GM12875 (cell line): ENCODE data around the gene CASTOR1.

Experiments
- H3K4me3 ChIP-seq: one replicate; pipeline ENCODE4 v1.5.1; 2011; ENCODE audit warnings: low read depth, low read length, control low read depth
- CTCF ChIP-seq: IDR thresholded peaks from 2 replicates; pipeline ENCODE4 v1.5.1; 2011; ENCODE audit warnings: low read depth, mild to moderate bottlenecking, control low read depth, inconsistent platforms, low read length, moderate library complexity, borderline replicate concordance; ENCODE audit not compliant: insufficient read depth

Gene CASTOR1

GRCh38 chr22:30297991-30298701, 8.8 kb upstream of the CASTOR1 start:
- H3K4me3 ChIP-seq = no peak overlapping the region
- TF ChIP-seq CTCF = no peak

DNA sequence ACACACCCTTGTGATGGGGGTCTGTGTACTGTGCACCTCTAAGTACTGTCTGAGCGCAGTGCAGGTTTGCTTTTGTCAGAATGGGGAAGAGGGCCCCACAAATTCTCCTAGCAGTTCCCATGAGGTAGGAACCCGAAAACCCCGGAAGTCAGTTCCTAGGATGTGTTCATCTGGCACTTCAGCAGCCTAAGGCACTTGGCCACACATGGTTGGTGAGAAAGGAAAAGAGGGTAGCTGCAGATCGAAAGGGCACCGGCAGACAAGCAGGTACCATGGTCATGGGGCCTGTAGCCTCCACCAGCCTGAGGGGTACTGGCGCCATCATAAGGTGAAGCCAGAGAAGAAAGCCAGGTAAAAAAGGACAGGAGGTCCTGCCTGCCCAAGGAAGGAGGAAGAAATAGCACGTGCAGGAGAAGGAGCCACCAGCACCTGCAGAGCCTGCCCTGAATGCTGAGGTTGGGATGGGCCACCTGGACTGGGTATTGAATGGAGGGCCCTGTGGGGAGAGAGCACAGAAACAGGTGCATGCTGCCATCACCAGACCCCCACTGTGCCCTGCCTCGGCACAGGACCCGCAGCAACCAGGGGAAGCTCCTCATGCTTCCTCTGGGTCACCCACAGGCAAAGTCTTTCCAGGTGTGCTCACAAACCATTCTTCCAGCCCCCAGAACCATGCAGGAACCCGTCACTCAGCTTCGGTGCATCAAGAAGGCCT, 8.1 kb upstream of the CASTOR1 start:
- no peak overlapping the region for H3K4me3 ChIP-seq
- no peak for TF ChIP-seq CTCF

DNA sequence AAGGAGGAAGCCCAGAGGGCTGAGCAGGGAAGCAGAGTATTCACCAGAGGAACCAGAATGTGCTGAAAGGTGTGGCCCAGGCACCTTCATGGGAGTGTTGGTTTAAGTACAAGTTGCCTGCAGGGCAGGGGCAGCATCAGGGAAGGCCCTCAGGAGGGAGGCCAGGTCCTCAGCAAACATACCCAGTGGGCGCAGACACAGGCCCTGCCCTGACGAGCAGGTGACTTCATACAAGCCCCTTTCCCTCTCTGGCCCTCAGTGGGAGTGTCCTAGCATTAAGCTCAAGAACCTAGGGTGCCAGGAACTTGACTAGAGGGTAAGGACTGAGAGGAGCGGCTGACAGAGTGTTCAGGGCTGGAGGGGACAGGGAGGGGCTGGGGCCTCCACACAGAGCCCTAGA, 7.5 kb upstream of the CASTOR1 start:
- H3K4me3 ChIP-seq = no peak overlapping the region
- no peak for TF ChIP-seq CTCF

GRCh38 chr22:30296324-30296723, 7.0 kb upstream of the CASTOR1 start:
- no peak for TF ChIP-seq CTCF

DNA sequence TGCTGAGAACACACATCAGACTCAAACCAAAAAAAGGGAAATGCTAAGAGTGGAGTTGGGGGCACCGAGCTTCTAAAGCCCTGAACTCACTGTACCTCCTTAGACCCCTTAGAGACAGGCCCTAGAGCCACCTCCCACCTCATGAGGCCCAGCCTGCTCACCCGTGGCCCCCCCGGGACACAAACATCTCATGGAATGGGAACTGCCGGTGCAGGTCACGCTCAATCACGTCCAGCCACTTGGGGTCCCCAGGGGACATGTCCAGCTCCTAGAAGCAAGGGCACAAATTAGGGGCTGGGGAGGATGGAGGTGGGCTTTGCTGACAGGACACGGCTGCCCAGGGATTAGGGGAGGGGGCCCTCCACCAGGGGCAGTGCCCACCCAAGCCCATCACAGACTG, 6.3 kb upstream of the CASTOR1 start:
- no peak overlapping the region for H3K4me3 ChIP-seq
- TF ChIP-seq CTCF = no peak

More at GRCh38 chr22:30296324-30296723, 7.0 kb upstream of the CASTOR1 start:
- H3K4me3 ChIP-seq = no peak overlapping the region

GRCh38 chr22:30294830-30295229, 5.5 kb upstream of the CASTOR1 start:
- H3K4me3 ChIP-seq = no peak overlapping the region
- TF ChIP-seq CTCF = no peak

DNA sequence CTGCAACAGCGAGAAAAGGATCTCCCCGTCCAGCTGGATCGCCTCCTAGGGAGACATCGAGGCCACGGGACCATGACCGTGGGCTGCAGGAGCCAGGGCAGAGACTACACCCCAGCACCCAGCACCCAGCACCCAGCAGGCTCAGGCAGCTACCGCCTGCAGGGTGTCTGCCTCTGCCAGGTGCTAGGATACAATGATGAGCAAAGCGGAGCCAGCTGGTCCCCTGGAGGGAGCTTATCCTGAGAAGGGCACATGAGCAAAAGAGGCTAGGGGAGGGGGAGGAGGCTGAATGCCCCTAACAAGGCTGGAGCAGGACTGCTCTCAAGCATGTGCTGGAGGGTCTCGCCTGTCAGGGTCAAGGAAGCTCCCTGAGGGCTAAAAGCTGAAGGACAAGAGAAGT, 4.8 kb upstream of the CASTOR1 start:
- TF ChIP-seq CTCF = no peak
- no peak overlapping the region for H3K4me3 ChIP-seq
